Pancreas (tissue), 10 donors: Measurements from ENCODE around the gene RAB40C. TPM values are rescaled to one million over a fixed set of nuclear protein-coding genes. Genes with fewer than 3 reads are reported as not detected.

Experiments used
- ATAC-seq, 4 donors: fragments of 200-7000 bp; cut with Tn5 transposase; one replicate each; pipeline versions ENCODE4 v1.8.0 to v1.9.1; 2020; ENCODE audit warnings: mild to moderate bottlenecking in 4 of 4, moderate library complexity in 4 of 4
- DNase-seq, 6 donors: peaks; one replicate each; pipeline ENCODE4 v3.0.0-alpha.2; 2020
- FAIRE-seq: peaks from 2 replicates; lab custom pipeline; 2012; peaks lifted over from hg19 to GRCh38; lab: Jason Lieb, UNC
- H3K27ac ChIP-seq, 4 donors: fragments of 200-600 bp; sonication (generic); 1 replicate in 3 of 4; 2 replicates in 1 of 4; pipeline versions ENCODE4 v1.5.0 to v1.8.0; 2020
- H3K27me3 ChIP-seq, 4 donors: fragments of 200-600 bp; one replicate each; pipeline ENCODE4 v1.8.0; 2021
- H3K36me3 ChIP-seq, 3 donors: fragments of 200-600 bp; sonication (generic) in 1 of 3; one replicate each; pipeline versions ENCODE4 v1.5.0 to v1.8.0; 2020 to 2021
- H3K4me1 ChIP-seq, 3 donors: fragments of 200-600 bp; one replicate each; pipeline ENCODE4 v1.8.0; 2021
- H3K4me3 ChIP-seq, 4 donors: fragments of 200-600 bp; sonication (generic) in 2 of 4; one replicate each; pipeline versions ENCODE4 v1.5.0 to v1.8.0; 2020 to 2021
- H3K9me3 ChIP-seq, 4 donors: fragments of 200-600 bp; one replicate each; pipeline ENCODE4 v1.8.0; 2021
- CTCF ChIP-seq, 4 donors: fragments of 200-600 bp; sonication (generic) in 3 of 4; IDR thresholded peaks; one replicate each; pipeline versions ENCODE4 v1.5.0 to v1.8.0; 2021; ENCODE audit warnings: antibody characterized with exemption in 4 of 4
- WGBS, 2 donors: extraction: QIAGEN DNeasy Blood & Tissue Kit; methylation state at CpG; one replicate each; pipeline ENCODE4 v1.1.7; 2013; 5-methylcytosine and 5-hydroxymethylcytosine counted together
- intact Hi-C, 3 donors: fragments of 100-400 bp; cut with DNase I; formaldehyde crosslinking; loops; one replicate each; pipeline versions ENCODE4 v1.11.1 to v1.14.2; 2022
- polyA plus RNA-seq, 2 donors: library from polyadenylated mRNA; stranded (reverse); fragments of 200-250 nt; gene quantifications; one replicate each; pipeline ENCODE4 v1.2.3, GENCODE V29; 2013
- total RNA-seq, 6 donors: library from RNA; stranded (reverse); fragmentation: NEBNext Ultra II Directional in 4 of 6; extraction: Animal tissue kit (Norgen Biotek cat#: 25700) in 4 of 6; gene quantifications; one replicate each; pipeline versions ENCODE4 v1.2.1 to v1.2.4, GENCODE V29; 2021 to 2023
- donor health status: healthy with polysubstance abuse.
- donor health status: DM: no; HTN: no; CAD: no; lungs with moderate emphysema.
- donor health status: DM: no; HTN: no; CAD: no.
- donor health status: control.
- donor health status: control.
- donor health status: Bipolar disorder and iron deficiency.
- donor health status: DM: yes; HTN: yes; CAD: no.
- donor health status: DM: no; HTN: no; CAD: no.
- donor health status: DM: no; HTN: no; CAD: no.
- donor health status: DM: yes; HTN: yes; CAD: no.

The RAB40C gene
- total and polyA plus RNA-seq, 8 donors: 19.4 to 71.4 (median 33.8) TPM

GRCh38 chr16:592518-593306, 2.8 kb downstream of the RAB40C start:
- intact Hi-C loops: no loop called here
- H3K27me3 ChIP-seq: no peaks in the 10 kb centered on the region
- H3K9me3 ChIP-seq: no peaks in the 10 kb centered on the region
- no peak for FAIRE-seq
- H3K36me3 ChIP-seq: no peaks in the 10 kb centered on the region
- ATAC-seq: peak in 2 of 4 donors; percentile 0 to 5
- TF ChIP-seq CTCF (IDR thresholded peaks at IDR 0.05): no peak
- peak overlapping the region; percentile 86 to 98 (median 97) for H3K27ac ChIP-seq
- H3K4me3 ChIP-seq: peak overlapping the region in 3 of 4 donors; percentile 7 to 65 (median 65)
- peak; percentile 69 to 89 (median 77) for DNase-seq
- H3K4me1 ChIP-seq: peaks cover 53 to 58% (median 55%) of the 10 kb centered on the region in 3 donors
- 49 to 61% methylated on average over 24 of the region's 24 CpGs for WGBS, 2 donors

- no peak for FAIRE-seq
- intact Hi-C loops: no loop called here
- no peak for TF ChIP-seq CTCF (IDR thresholded peaks at IDR 0.05)
- peak; percentile 71 to 93 (median 87) for DNase-seq
- Histone ChIP-seq H3K27ac (peak overlapping the region; percentile 86 to 98 (median 97)), H3K27me3 (no peaks in the 10 kb centered on the region), H3K36me3 (no peaks in the 10 kb centered on the region), H3K4me1 (peaks cover 50 to 53% (median 52%) of the 10 kb centered on the region in 3 donors), H3K4me3 (peak overlapping the region in 2 of 4 donors; percentile 13 to 65), H3K9me3 (no peaks in the 10 kb centered on the region)
- ATAC-seq: peak; percentile 44 to 52 (median 50)
- WGBS, 2 donors: 15 to 25% methylated on average over 9 of the region's 9 CpGs
Measured at GRCh38 chr16:593406-593805, 3.5 kb downstream of the RAB40C start.

- DNase-seq: peak in 2 of 6 donors; percentile 58 to 63
- Histone ChIP-seq H3K27ac (peak overlapping the region; percentile 86 to 98 (median 97)), H3K9me3 (no peaks in the 10 kb centered on the region), H3K4me1 (peaks cover 50 to 53% (median 52%) of the 10 kb centered on the region in 3 donors), H3K27me3 (no peaks in the 10 kb centered on the region), H3K4me3 (peak overlapping the region in 2 of 4 donors; percentile 13 to 22), H3K36me3 (no peaks in the 10 kb centered on the region)
- no peak for ATAC-seq
- 47 to 55% methylated on average over 14 to 16 of the region's 16 CpGs for WGBS, 2 donors
- intact Hi-C loops: no loop called here
- no peak for TF ChIP-seq CTCF (IDR thresholded peaks at IDR 0.05)
- no peak for FAIRE-seq
Measured at GRCh38 chr16:593807-594206, 3.9 kb downstream of the RAB40C start.

- Histone ChIP-seq H3K4me3 (no peak overlapping the region), H3K9me3 (no peaks in the 10 kb centered on the region), H3K4me1 (peaks cover 50 to 53% (median 52%) of the 10 kb centered on the region in 3 donors), H3K36me3 (peaks cover 0 to 2% (median 0%) of the 10 kb centered on the region in 3 donors), H3K27me3 (no peaks in the 10 kb centered on the region), H3K27ac (peak overlapping the region in 3 of 4 donors; percentile 15 to 98 (median 31))
- no peak for TF ChIP-seq CTCF (IDR thresholded peaks at IDR 0.05)
- FAIRE-seq: no peak
- intact Hi-C loops: no loop called here
- WGBS, 2 donors: 77 to 81% methylated on average over 18 of the region's 18 CpGs
- no peak for ATAC-seq
- peak in 5 of 6 donors; percentile 29 to 72 (median 31) for DNase-seq
Measured at GRCh38 chr16:595094-595528, 5.2 kb downstream of the RAB40C start.
